Tibial nerve (tissue), 4 donors: ENCODE data around the gene HSP90AB1.

Experiments
- CTCF ChIP-seq, 5 experiments: fragments of 200-600 bp in 3 of 5; fragments of 450-650 bp in 2 of 5; sonication (generic) in 3 of 5; IDR thresholded peaks; one replicate each; pipeline ENCODE4 v1.5.1; 2016 to 2019; ENCODE audit warnings: antibody characterized with exemption in 5 of 5, mild to moderate bottlenecking in 3 of 5, moderate library complexity in 2 of 5
- EP300 ChIP-seq, 2 donors: sonication (generic); formaldehyde crosslinking; IDR thresholded peaks; one replicate each; pipeline ENCODE4 v1.6.1; 2017; ENCODE audit warnings: antibody characterized with exemption in 2 of 2, mild to moderate bottlenecking in 1 of 2
- POLR2A ChIP-seq, 2 donors: fragments of 450-650 bp; IDR thresholded peaks; one replicate each; pipeline ENCODE4 v1.6.1; 2017; ENCODE audit warnings: antibody characterized with exemption in 2 of 2, mild to moderate bottlenecking in 2 of 2, moderate library complexity in 2 of 2

- no peak for TF ChIP-seq CTCF (IDR thresholded peaks at IDR 0.05)
- no peak for TF ChIP-seq POLR2A (IDR thresholded peaks at IDR 0.05)
- no peak for TF ChIP-seq EP300 (IDR thresholded peaks at IDR 0.05)
Observed at GRCh38 chr6:44261581-44261980, 14.7 kb downstream of the HSP90AB1 start.
